RWPE2 (cell line): ENCODE results near the gene SCUBE2.

Experiments
- ATAC-seq: fragments of 200-7000 bp; cut with Tn5 transposase; 3 replicates; pipeline ENCODE4 v1.9.1; 2021; ENCODE audit warnings: low read depth
- DNase-seq: peaks from one replicate; pipeline ENCODE4 v3.0.0-alpha.2; 2020; ENCODE audit warnings: low spot score
- H3K27ac ChIP-seq: fragments of 450-650 bp; 2 replicates; pipeline ENCODE4 v1.5.1; 2017; ENCODE audit warnings: mild to moderate bottlenecking; ENCODE audit not compliant: poor library complexity, severe bottlenecking
- H3K27me3 ChIP-seq: fragments of 250-450 bp; sonication (Bioruptor Pico); 2 replicates; pipeline ENCODE4 v1.5.1; 2021; ENCODE audit warnings: mild to moderate bottlenecking, moderate library complexity; ENCODE audit not compliant: insufficient read depth, poor library complexity, severe bottlenecking
- H3K36me3 ChIP-seq: fragments of 250-450 bp; sonication (Bioruptor Pico); 2 replicates; pipeline ENCODE4 v1.5.1; 2020; ENCODE audit warnings: low read depth, mild to moderate bottlenecking, moderate library complexity
- H3K4me1 ChIP-seq: fragments of 250-450 bp; sonication (Bioruptor Pico); 2 replicates; pipeline ENCODE4 v1.5.1; 2021; ENCODE audit warnings: mild to moderate bottlenecking, moderate library complexity; ENCODE audit not compliant: insufficient read depth, poor library complexity, severe bottlenecking
- H3K4me3 ChIP-seq: fragments of 250-450 bp; sonication (Bioruptor Pico); 2 replicates; pipeline ENCODE4 v1.5.1; 2021; ENCODE audit warnings: mild to moderate bottlenecking, moderate library complexity; ENCODE audit not compliant: severe bottlenecking
- H3K9me3 ChIP-seq: fragments of 250-450 bp; sonication (Bioruptor Pico); 2 replicates; pipeline ENCODE4 v1.5.1; 2021; ENCODE audit warnings: mild to moderate bottlenecking, moderate library complexity; ENCODE audit not compliant: severe bottlenecking
- TF ChIP-seq, protein P1 (sequence below): fragments of 450-650 bp; IDR thresholded peaks from one replicate; pipeline ENCODE4 v1.5.1; 2017; ENCODE audit warnings: mild to moderate bottlenecking, moderate library complexity; ENCODE audit not compliant: poor library complexity, severe bottlenecking

Gene SCUBE2

GRCh38 chr11:9020916-9021315 lies 70.5 kb downstream of the SCUBE2 start:
- no peaks in the 10 kb centered on the region for H3K9me3 ChIP-seq
- no peaks in the 10 kb centered on the region for H3K36me3 ChIP-seq
- no peaks in the 10 kb centered on the region for H3K4me1 ChIP-seq
- TF ChIP-seq, protein P1, sequence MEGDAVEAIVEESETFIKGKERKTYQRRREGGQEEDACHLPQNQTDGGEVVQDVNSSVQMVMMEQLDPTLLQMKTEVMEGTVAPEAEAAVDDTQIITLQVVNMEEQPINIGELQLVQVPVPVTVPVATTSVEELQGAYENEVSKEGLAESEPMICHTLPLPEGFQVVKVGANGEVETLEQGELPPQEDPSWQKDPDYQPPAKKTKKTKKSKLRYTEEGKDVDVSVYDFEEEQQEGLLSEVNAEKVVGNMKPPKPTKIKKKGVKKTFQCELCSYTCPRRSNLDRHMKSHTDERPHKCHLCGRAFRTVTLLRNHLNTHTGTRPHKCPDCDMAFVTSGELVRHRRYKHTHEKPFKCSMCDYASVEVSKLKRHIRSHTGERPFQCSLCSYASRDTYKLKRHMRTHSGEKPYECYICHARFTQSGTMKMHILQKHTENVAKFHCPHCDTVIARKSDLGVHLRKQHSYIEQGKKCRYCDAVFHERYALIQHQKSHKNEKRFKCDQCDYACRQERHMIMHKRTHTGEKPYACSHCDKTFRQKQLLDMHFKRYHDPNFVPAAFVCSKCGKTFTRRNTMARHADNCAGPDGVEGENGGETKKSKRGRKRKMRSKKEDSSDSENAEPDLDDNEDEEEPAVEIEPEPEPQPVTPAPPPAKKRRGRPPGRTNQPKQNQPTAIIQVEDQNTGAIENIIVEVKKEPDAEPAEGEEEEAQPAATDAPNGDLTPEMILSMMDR = no peak
- H3K4me3 ChIP-seq = no peak overlapping the region
- no peaks in the 10 kb centered on the region for H3K27me3 ChIP-seq
- DNase-seq (no peak), ATAC-seq (no peak)
- no peak overlapping the region for H3K27ac ChIP-seq

- DNase-seq (no peak), ATAC-seq (no peak)
- TF ChIP-seq, protein P1 = no peak
- no peaks in the 10 kb centered on the region for H3K36me3 ChIP-seq
- no peak overlapping the region for H3K4me3 ChIP-seq
- no peaks in the 10 kb centered on the region for H3K4me1 ChIP-seq
- H3K27me3 ChIP-seq = no peaks in the 10 kb centered on the region
- no peak overlapping the region for H3K27ac ChIP-seq
- H3K9me3 ChIP-seq = no peaks in the 10 kb centered on the region
Observed at GRCh38 chr11:9019861-9020260, 71.5 kb downstream of the SCUBE2 start.

GRCh38 chr11:9017773-9018172 lies 73.6 kb downstream of the SCUBE2 start:
- Histone ChIP-seq H3K4me1 (no peaks in the 10 kb centered on the region), H3K27ac (no peak overlapping the region), H3K4me3 (no peak overlapping the region), H3K36me3 (no peaks in the 10 kb centered on the region), H3K9me3 (no peaks in the 10 kb centered on the region), H3K27me3 (no peaks in the 10 kb centered on the region)
- DNase-seq (no peak), ATAC-seq (no peak)
- TF ChIP-seq, protein P1 = no peak

- no peaks in the 10 kb centered on the region for H3K36me3 ChIP-seq
- H3K27ac ChIP-seq = no peak overlapping the region
- no peaks in the 10 kb centered on the region for H3K27me3 ChIP-seq
- ATAC-seq (no peak), DNase-seq (no peak)
- TF ChIP-seq, protein P1 = no peak
- H3K9me3 ChIP-seq = no peaks in the 10 kb centered on the region
- no peak overlapping the region for H3K4me3 ChIP-seq
- H3K4me1 ChIP-seq = no peaks in the 10 kb centered on the region
Observed at GRCh38 chr11:9016916-9017642, 74.3 kb downstream of the SCUBE2 start.

DNA sequence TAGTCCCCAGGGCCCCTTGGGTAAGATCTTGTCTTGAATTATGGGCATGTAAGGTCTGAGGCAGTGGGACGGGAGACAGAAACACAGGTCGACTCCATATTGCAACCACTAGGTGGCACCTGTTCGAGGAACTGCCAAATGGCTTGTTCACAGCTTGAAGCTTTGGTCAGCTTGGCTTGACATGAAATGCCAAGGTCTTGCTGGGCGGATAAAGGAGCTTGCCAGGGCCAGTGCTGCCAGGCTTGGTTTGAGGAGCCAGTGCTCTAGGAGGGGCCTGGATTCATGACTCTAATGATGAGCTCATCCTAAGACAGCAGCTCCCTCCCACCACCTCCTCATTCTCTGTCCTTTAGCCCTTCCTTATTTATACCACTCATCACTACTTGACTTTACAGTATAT lies 75.7 kb downstream of the SCUBE2 start:
- H3K4me3 ChIP-seq = no peak overlapping the region
- no peaks in the 10 kb centered on the region for H3K36me3 ChIP-seq
- no peaks in the 10 kb centered on the region for H3K4me1 ChIP-seq
- no peaks in the 10 kb centered on the region for H3K27me3 ChIP-seq
- DNase-seq (no peak), ATAC-seq (peak; percentile 87)
- TF ChIP-seq, protein P1 = peak; percentile 84
- H3K27ac ChIP-seq = no peak overlapping the region
- no peaks in the 10 kb centered on the region for H3K9me3 ChIP-seq
